Liver (tissue), 9 donors: ENCODE measurements around the gene KCNJ15. TPM values are rescaled to one million over a fixed set of nuclear protein-coding genes. Genes with fewer than 3 reads are reported as not detected.

Source experiments
- DNase-seq: peaks from one replicate; pipeline ENCODE4 v3.0.0-alpha.2; 2017; ENCODE audit warnings: low spot score
- H3K27ac ChIP-seq, 2 donors: one replicate each; pipeline ENCODE4 v1.7.0; 2013; ENCODE audit warnings: inconsistent platforms in 2 of 2, low read length in 2 of 2, control low read depth in 1 of 2, low read depth in 1 of 2, mild to moderate bottlenecking in 1 of 2
- H3K27me3 ChIP-seq, 4 donors: one replicate each; pipeline versions ENCODE4 v1.6.1 to v1.7.0; 2013; ENCODE audit warnings: low read length in 3 of 4, inconsistent platforms in 1 of 4, mild to moderate bottlenecking in 1 of 4, moderate library complexity in 1 of 4; ENCODE audit not compliant: control insufficient read depth in 4 of 4, insufficient read depth in 4 of 4
- H3K36me3 ChIP-seq, 4 donors: one replicate each; pipeline versions ENCODE4 v1.6.1 to v1.7.0; 2013; ENCODE audit warnings: low read length in 3 of 4, mild to moderate bottlenecking in 3 of 4, low read depth in 1 of 4, moderate library complexity in 1 of 4; ENCODE audit not compliant: control insufficient read depth in 4 of 4, insufficient read depth in 3 of 4
- H3K4me1 ChIP-seq, 4 donors: one replicate each; pipeline versions ENCODE4 v1.6.1 to v1.7.0; 2013; ENCODE audit warnings: low read length in 3 of 4, mild to moderate bottlenecking in 3 of 4, moderate library complexity in 1 of 4; ENCODE audit not compliant: control insufficient read depth in 4 of 4, insufficient read depth in 4 of 4
- H3K4me3 ChIP-seq, 3 donors: one replicate each; pipeline versions ENCODE4 v1.6.1 to v1.7.0; 2013; ENCODE audit warnings: low read length in 3 of 3, control low read depth in 1 of 3, low read depth in 1 of 3, mild to moderate bottlenecking in 1 of 3
- H3K9ac ChIP-seq, 2 donors: one replicate each; pipeline ENCODE4 v1.7.0; 2013; ENCODE audit warnings: low read length in 2 of 2, mild to moderate bottlenecking in 2 of 2, moderate library complexity in 2 of 2, control low read depth in 1 of 2, low read depth in 1 of 2
- H3K9me3 ChIP-seq, 4 donors: one replicate each; pipeline versions ENCODE4 v1.6.1 to v1.7.0; 2013; ENCODE audit warnings: low read length in 3 of 4; ENCODE audit not compliant: control insufficient read depth in 4 of 4
- ATF3 ChIP-seq: IDR thresholded peaks from 2 replicates; pipeline ENCODE4 v1.6.1; 2016; ENCODE audit warnings: antibody characterized with exemption
- EGR1 ChIP-seq, 2 donors: IDR thresholded peaks; 2 replicates each; pipeline ENCODE4 v1.6.1; 2016 to 2018; ENCODE audit warnings: antibody characterized with exemption in 2 of 2, low read depth in 2 of 2
- FOXA2 ChIP-seq: IDR thresholded peaks from 2 replicates; pipeline ENCODE4 v1.6.1; 2016; ENCODE audit warnings: antibody characterized with exemption
- GABPA ChIP-seq, 2 donors: IDR thresholded peaks in 1 of 2; conservative IDR thresholded peaks in 1 of 2; 2 replicates each; pipeline ENCODE4 v1.6.1; 2016; ENCODE audit warnings: antibody characterized with exemption in 2 of 2, mild to moderate bottlenecking in 1 of 2, moderate library complexity in 1 of 2
- HNF4G ChIP-seq: IDR thresholded peaks from 2 replicates; pipeline ENCODE4 v1.6.1; 2016; ENCODE audit warnings: antibody characterized with exemption
- JUND ChIP-seq, 2 donors: IDR thresholded peaks; 2 replicates each; pipeline ENCODE4 v1.6.1; 2016; ENCODE audit warnings: antibody characterized with exemption in 2 of 2
- RAD21 ChIP-seq, 2 donors: IDR thresholded peaks; 2 replicates each; pipeline ENCODE4 v1.6.1; 2016; ENCODE audit warnings: antibody characterized with exemption in 2 of 2, mild to moderate bottlenecking in 2 of 2
- SP1 ChIP-seq: IDR thresholded peaks from 2 replicates; pipeline ENCODE4 v1.6.1; 2018; ENCODE audit warnings: antibody characterized with exemption, mild to moderate bottlenecking
- TAF1 ChIP-seq: conservative IDR thresholded peaks from 2 replicates; pipeline ENCODE4 v1.6.1; 2016; ENCODE audit warnings: antibody characterized with exemption, mild to moderate bottlenecking
- YY1 ChIP-seq: IDR thresholded peaks from 2 replicates; pipeline ENCODE4 v1.6.1; 2016; ENCODE audit warnings: antibody characterized with exemption, mild to moderate bottlenecking
- WGBS: extraction: QIAGEN DNeasy Blood & Tissue Kit; methylation state at CpG from one replicate; pipeline ENCODE4 v1.1.7; 2013; 5-methylcytosine and 5-hydroxymethylcytosine counted together
- polyA plus RNA-seq, 2 donors: library from polyadenylated mRNA; stranded (reverse) in 1 of 2; unstranded in 1 of 2; fragments of 200-250 nt in 1 of 2; fragments of >200 nt in 1 of 2; fragmentation: Nextera tagmentation in 1 of 2; extraction: Ambion mirVana in 1 of 2; gene quantifications; one replicate each; pipeline versions ENCODE4 v1.2.1 to v1.2.3, GENCODE V29; 2013 to 2015
- total RNA-seq, 2 donors: library from RNA; depleted of rRNA; stranded (reverse); fragments of >200 nt; gene quantifications; one replicate each; pipeline ENCODE4 v1.2.3, GENCODE V29; 2014
- TF ChIP-seq, protein P1 (sequence below): IDR thresholded peaks from 2 replicates; pipeline ENCODE4 v1.6.1; 2016; ENCODE audit warnings: antibody characterized with exemption, mild to moderate bottlenecking
- TF ChIP-seq, protein P2 (sequence below): fragments of 150-350 bp; IDR thresholded peaks from 2 replicates; pipeline ENCODE4 v1.5.1; 2017; ENCODE audit warnings: improper control_type of control experiment, low read depth, low read length; ENCODE audit not compliant: missing input control
- TF ChIP-seq, protein P3 (sequence below): IDR thresholded peaks from 2 replicates; pipeline ENCODE4 v1.6.1; 2016; ENCODE audit warnings: antibody characterized with exemption
- donor health status: healthy.
- donor health status: healthy.
- donor health status: healthy.
- donor health status: healthy.
- donor health status: healthy.

The KCNJ15 gene
- total and polyA plus RNA-seq, 4 donors, result 0.61 to 4.8 (median 2.2) TPM

- TF ChIP-seq ATF3 (no peak), TAF1 (no peak), HNF4G (no peak), GABPA (IDR thresholded peaks at IDR 0.05 in 1 of 2, conservative IDR thresholded peaks at IDR 0.05 in 1 of 2) (no peak), SP1 (no peak), FOXA2 (no peak), EGR1 (IDR thresholded peaks at IDR 0.05; ENCODE audit: low read depth in 2 of 2) (no peak), RAD21 (IDR thresholded peaks at IDR 0.05) (no peak), YY1 (no peak)
- TF ChIP-seq, protein P1, sequence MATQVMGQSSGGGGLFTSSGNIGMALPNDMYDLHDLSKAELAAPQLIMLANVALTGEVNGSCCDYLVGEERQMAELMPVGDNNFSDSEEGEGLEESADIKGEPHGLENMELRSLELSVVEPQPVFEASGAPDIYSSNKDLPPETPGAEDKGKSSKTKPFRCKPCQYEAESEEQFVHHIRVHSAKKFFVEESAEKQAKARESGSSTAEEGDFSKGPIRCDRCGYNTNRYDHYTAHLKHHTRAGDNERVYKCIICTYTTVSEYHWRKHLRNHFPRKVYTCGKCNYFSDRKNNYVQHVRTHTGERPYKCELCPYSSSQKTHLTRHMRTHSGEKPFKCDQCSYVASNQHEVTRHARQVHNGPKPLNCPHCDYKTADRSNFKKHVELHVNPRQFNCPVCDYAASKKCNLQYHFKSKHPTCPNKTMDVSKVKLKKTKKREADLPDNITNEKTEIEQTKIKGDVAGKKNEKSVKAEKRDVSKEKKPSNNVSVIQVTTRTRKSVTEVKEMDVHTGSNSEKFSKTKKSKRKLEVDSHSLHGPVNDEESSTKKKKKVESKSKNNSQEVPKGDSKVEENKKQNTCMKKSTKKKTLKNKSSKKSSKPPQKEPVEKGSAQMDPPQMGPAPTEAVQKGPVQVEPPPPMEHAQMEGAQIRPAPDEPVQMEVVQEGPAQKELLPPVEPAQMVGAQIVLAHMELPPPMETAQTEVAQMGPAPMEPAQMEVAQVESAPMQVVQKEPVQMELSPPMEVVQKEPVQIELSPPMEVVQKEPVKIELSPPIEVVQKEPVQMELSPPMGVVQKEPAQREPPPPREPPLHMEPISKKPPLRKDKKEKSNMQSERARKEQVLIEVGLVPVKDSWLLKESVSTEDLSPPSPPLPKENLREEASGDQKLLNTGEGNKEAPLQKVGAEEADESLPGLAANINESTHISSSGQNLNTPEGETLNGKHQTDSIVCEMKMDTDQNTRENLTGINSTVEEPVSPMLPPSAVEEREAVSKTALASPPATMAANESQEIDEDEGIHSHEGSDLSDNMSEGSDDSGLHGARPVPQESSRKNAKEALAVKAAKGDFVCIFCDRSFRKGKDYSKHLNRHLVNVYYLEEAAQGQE, result no peak
- TF ChIP-seq, protein P2, sequence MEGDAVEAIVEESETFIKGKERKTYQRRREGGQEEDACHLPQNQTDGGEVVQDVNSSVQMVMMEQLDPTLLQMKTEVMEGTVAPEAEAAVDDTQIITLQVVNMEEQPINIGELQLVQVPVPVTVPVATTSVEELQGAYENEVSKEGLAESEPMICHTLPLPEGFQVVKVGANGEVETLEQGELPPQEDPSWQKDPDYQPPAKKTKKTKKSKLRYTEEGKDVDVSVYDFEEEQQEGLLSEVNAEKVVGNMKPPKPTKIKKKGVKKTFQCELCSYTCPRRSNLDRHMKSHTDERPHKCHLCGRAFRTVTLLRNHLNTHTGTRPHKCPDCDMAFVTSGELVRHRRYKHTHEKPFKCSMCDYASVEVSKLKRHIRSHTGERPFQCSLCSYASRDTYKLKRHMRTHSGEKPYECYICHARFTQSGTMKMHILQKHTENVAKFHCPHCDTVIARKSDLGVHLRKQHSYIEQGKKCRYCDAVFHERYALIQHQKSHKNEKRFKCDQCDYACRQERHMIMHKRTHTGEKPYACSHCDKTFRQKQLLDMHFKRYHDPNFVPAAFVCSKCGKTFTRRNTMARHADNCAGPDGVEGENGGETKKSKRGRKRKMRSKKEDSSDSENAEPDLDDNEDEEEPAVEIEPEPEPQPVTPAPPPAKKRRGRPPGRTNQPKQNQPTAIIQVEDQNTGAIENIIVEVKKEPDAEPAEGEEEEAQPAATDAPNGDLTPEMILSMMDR, result no peak
- 6% methylated on average over 1 of the region's 1 CpG for WGBS
- Histone ChIP-seq H3K27me3 (no peaks in the 10 kb centered on the region), H3K9me3 (peaks cover 0 to 4% (median 3%) of the 10 kb centered on the region in 4 donors), H3K4me1 (no peaks in the 10 kb centered on the region), H3K36me3 (no peaks in the 10 kb centered on the region), H3K27ac (no peak overlapping the region), H3K9ac (no peak overlapping the region), H3K4me3 (no peak overlapping the region)
- no peak for DNase-seq
These were observed 35.2 kb upstream of the KCNJ15 start for GRCh38 chr21:38221594-38221993.

GRCh38 chr21:38223893-38224540 is 32.8 kb upstream of the KCNJ15 start:
- DNase-seq, result no peak
- H3K36me3 ChIP-seq, result no peaks in the 10 kb centered on the region
- H3K4me1 ChIP-seq, result no peaks in the 10 kb centered on the region
- peaks cover 0 to 7% (median 5%) of the 10 kb centered on the region in 4 donors for H3K9me3 ChIP-seq
- H3K27ac ChIP-seq, result no peak overlapping the region
- TF ChIP-seq SP1 (no peak), JUND (IDR thresholded peaks at IDR 0.05) (no peak), ATF3 (no peak), GABPA (IDR thresholded peaks at IDR 0.05 in 1 of 2, conservative IDR thresholded peaks at IDR 0.05 in 1 of 2) (no peak)
- TF ChIP-seq, protein P3, sequence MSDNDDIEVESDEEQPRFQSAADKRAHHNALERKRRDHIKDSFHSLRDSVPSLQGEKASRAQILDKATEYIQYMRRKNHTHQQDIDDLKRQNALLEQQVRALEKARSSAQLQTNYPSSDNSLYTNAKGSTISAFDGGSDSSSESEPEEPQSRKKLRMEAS, result no peak
- TF ChIP-seq, protein P1, result no peak
- H3K9ac ChIP-seq, result no peak overlapping the region
- H3K27me3 ChIP-seq, result no peaks in the 10 kb centered on the region
- 91% methylated on average over 6 of the region's 6 CpGs for WGBS
- no peak overlapping the region for H3K4me3 ChIP-seq
